CD4-positive, alpha-beta T cell treated with Interleukin-17A for 1 hour (primary cell): ENCODE data around the gene ARHGEF17.

Experiments
- DNase-seq: peaks from one replicate; pipeline ENCODE4 v3.0.0-alpha.2; 2020

Gene ARHGEF17

GRCh38 chr11:73295241-73295995 lies 12.7 kb upstream of the ARHGEF17 start:
- DNase-seq, result peak; percentile 76

- DNase-seq, result no peak
Observed at GRCh38 chr11:73295996-73296318, 12.1 kb upstream of the ARHGEF17 start.

- DNase-seq, result no peak
Observed at GRCh38 chr11:73296501-73297230, 11.4 kb upstream of the ARHGEF17 start.

GRCh38 chr11:73297231-73297590 lies 10.9 kb upstream of the ARHGEF17 start:
- DNase-seq, result no peak

GRCh38 chr11:73297702-73298101 lies 10.4 kb upstream of the ARHGEF17 start:
- no peak for DNase-seq

GRCh38 chr11:73298233-73298632 lies 9.8 kb upstream of the ARHGEF17 start:
- DNase-seq, result no peak

GRCh38 chr11:73299751-73300150 lies 8.3 kb upstream of the ARHGEF17 start:
- DNase-seq, result no peak

- DNase-seq, result no peak
Observed at GRCh38 chr11:73306069-73306841, 1.8 kb upstream of the ARHGEF17 start.

- no peak for DNase-seq
Observed at GRCh38 chr11:73306977-73307322, 1.1 kb upstream of the ARHGEF17 start.

- peak; percentile 89 for DNase-seq
Observed at GRCh38 chr11:73307323-73308002, 613 bp upstream of the ARHGEF17 start.

GRCh38 chr11:73308961-73309919 lies 1.2 kb downstream of the ARHGEF17 start:
- no peak for DNase-seq

- DNase-seq, result no peak
Observed at GRCh38 chr11:73310076-73310475, 2.0 kb downstream of the ARHGEF17 start.

- DNase-seq, result no peak
Observed at GRCh38 chr11:73310661-73311393, 2.8 kb downstream of the ARHGEF17 start.

- no peak for DNase-seq
Observed at GRCh38 chr11:73311394-73311869, 3.4 kb downstream of the ARHGEF17 start.

GRCh38 chr11:73312036-73312435 lies 4.0 kb downstream of the ARHGEF17 start:
- DNase-seq, result no peak

- DNase-seq, result no peak
Observed at GRCh38 chr11:73312851-73313327, 4.8 kb downstream of the ARHGEF17 start.

GRCh38 chr11:73313652-73314051 lies 5.6 kb downstream of the ARHGEF17 start:
- no peak for DNase-seq

GRCh38 chr11:73314117-73314961 lies 6.3 kb downstream of the ARHGEF17 start:
- DNase-seq, result no peak

- no peak for DNase-seq
Observed at GRCh38 chr11:73315293-73316020, 7.4 kb downstream of the ARHGEF17 start.
